Measurements from ENCODE around the gene UBXN10.

The UBXN10 gene

DNA sequence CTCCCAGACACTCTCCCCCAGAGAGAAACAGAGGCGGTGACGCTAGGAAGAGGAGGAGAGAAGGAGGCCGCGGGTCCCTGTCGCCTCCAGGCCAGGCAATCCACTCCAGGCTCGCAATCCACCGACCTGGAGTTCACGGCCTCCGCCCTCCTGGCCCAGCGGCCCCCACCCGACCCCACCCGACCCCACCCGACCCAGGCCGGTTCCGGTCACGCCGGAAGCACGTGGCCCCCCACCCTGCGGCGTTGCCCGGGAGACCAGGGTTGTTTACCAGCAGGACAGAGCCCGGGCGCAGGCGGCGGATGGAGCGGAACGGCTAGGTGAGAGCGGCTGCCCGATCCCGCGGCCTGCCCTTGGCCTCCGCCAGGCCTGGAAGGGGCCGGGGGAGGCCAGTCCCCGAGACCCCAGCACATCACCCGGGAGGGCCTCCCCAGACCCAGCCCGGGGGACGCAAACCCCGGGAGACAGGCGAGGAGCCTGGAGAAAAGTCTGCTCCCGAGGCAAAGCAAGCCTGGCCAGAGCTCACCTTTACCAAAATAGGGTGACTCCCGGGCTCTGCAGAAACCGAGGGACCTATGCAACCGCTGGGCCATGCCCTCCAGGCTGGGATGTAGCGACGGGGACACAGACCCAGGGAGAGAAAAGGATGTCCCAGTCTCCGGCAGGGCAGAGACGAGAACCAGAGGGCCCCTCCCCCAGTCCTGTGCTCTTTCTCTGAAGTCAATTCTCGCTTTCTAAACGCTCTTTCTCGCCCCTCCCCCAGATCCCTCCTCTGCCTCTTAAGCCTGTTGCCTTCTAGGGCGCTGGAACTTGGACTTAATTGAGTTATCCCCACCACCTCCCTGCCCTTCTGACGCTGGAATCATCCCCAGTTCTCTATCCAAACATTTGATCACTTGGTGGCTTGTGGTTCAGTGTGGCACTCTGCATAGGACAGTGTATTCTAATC lies at the start of gene UBXN10, which contains the start of gene PLA2G2C:
Gene UBXN10, plus strand, starts transcription at position 263 of the 949 bp plus-strand sequence. CDS start 4,466 bp downstream, outside the sequence.
Gene PLA2G2C, minus strand, starts transcription at position 685 of the 949 bp plus-strand sequence. CDS start 9,155 bp downstream, outside the sequence.
- DNase-seq = peak; percentile 6

GRCh38 chr1:20136249-20136648 lies 49.6 kb upstream of the UBXN10 start:
- no peak for DNase-seq

DNA sequence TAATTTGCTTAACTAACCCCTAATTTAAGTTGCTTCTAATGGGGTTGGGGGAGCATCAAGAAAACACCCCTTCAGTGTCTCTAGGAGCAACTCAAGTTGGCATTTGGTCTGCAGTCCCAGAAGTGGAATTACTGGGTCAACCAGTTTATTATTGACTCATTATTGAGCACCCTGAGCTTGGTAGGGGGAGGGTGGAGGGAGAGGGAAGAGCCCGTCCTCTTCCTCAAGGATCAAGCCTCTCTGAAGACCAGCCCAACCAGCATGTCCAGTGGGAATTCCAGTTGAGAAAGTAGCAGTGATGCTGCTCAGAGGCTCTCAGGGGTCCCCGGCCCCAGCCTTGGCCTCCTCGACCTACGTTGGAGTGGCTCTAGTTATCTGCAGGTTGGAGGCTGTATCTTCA lies 48.8 kb upstream of the UBXN10 start:
- DNase-seq = no peak

GRCh38 chr1:20137604-20138003 lies 48.3 kb upstream of the UBXN10 start:
- no peak for DNase-seq

GRCh38 chr1:20138346-20138745 lies 47.5 kb upstream of the UBXN10 start:
- DNase-seq = no peak

DNA sequence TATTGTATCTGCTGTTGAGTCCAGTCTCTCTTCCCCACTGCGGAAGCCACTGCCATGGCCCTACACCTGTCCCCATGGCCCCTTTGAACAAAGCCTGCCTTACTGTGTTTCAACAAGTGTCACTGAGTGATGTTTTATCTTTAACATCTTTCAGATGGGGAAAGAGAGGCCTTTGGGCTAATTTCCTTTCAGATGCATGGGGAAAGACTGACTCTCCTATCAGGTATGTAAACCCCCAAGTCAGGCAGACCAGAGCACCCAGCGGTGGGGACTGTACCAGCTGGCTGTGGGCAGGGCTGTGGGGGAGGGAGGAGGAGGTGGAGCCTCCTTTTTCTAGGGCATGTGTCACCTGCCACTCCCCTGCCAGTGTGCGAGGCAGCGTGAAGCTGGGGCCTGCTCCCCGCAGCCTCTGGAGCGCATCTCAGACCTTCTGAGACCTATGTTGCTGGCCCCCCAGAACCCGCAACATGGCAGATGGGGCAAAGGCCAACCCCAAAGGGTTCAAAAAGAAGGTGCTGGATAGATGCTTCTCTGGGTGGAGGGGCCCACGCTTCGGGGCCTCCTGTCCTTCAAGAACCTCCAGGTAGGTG lies 46.8 kb upstream of the UBXN10 start, which contains the start of gene PLA2G2F:
Gene PLA2G2F, plus strand, starts transcription at position 363 of the 590 bp plus-strand sequence. Its CDS starts 105 bp downstream, at position 468.
- no peak for DNase-seq

- DNase-seq = no peak
Measured at GRCh38 chr1:20139776-20140612, 45.9 kb upstream of the UBXN10 start.

DNA sequence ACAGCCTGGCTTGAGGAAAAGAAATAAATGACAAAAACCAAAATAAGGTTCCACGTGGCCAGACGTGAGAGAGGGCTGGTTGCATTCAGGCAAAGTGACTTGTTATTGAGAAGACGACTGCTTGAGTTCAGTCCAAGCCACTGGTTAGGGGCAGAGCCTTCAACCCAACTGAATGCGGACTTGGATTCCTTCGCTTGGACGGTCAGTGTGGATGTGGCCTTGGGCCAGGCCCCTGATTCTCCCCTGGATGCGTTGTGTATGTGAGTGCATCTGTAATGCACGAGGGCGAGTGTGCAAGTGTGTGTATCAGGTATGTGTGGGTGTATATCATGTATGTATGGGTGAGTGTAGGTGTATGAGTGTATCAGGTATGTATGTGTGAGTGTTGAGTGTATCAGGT lies 44.9 kb upstream of the UBXN10 start:
- DNase-seq = no peak

GRCh38 chr1:20141466-20141865 lies 44.4 kb upstream of the UBXN10 start:
- no peak for DNase-seq

GRCh38 chr1:20142001-20142710 lies 43.7 kb upstream of the UBXN10 start:
- DNase-seq = no peak

- no peak for DNase-seq
Measured at GRCh38 chr1:20143318-20143717, 42.6 kb upstream of the UBXN10 start.

- DNase-seq = no peak
Measured at GRCh38 chr1:20143734-20144565, 41.9 kb upstream of the UBXN10 start.

DNA sequence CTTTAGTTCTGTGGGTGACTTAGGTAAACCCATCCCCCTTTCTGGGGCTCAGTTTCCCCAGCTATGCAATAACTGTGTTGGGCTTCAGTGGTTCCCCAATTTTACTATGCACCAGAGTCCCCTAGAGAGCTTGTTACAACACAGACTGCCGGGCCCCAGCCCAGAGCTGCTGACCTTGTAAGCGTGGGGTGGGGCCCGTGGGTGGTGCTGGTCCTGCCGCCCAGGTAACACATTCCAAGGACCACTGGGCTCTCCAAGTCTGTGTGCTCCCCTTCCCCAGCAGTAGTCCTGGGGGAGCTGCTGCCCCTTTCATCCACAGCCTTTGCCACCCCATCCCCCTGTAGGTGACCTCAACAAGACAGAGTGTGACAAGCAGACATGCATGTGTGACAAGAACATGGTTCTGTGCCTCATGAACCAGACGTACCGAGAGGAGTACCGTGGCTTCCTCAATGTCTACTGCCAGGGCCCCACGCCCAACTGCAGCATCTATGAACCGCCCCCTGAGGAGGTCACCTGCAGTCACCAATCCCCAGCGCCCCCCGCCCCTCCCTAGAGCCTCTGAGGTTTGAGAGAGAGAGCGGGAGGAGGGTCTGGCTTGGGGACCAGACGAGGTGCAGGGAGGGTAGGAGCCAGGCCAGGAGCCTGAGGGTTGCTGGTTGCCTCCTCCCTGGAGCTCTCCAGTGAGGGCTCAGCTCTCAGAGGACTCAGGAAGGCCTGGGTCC lies 37.9 kb upstream of the UBXN10 start:
- no peak for DNase-seq

DNA sequence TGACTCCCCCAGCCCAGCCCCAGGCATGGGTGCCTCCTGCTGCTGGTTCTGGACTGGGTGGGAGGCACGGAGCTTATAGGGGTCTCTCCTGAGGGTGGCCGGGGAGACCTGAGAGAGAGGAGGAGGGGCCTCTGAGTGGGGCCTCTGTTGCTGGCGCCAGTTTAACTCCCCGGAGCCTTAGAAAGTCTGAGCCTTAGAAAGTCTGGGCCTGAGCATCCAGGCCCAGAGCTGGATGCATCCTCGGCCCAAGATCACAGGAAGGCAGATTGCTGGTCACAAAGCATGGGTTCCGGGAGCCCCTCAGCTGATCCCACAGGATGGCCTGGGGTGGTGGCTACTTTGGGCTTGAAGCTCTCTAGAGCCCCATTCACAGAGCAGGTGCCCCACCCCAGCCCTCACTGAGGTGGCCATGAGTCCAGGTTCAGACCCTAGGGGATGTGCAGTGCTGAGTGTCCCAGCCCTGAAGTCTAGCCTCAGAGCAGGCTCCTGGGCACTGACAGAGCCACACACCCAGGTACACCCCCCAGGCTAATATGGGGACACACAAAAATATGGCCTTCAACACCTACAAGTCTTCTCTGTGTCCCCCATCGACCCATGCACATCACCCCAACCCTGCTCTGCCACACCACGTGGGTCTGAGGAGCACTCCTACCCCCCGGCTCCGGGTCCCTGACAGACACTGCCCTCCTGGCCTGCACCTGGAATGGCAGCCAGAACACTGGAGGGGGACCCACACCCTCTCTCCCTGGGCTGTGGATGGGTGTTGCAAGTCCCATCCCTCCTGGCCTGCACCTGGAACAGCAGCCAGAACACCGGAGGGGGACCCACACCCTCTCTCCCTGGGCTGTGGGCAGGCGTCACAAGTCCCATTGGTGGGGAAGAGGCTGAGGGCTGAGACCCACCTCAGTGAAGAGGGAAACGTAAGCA lies 37.1 kb upstream of the UBXN10 start:
- DNase-seq = no peak

- no peak for DNase-seq
Measured at GRCh38 chr1:20149601-20150325, 36.1 kb upstream of the UBXN10 start.

DNA sequence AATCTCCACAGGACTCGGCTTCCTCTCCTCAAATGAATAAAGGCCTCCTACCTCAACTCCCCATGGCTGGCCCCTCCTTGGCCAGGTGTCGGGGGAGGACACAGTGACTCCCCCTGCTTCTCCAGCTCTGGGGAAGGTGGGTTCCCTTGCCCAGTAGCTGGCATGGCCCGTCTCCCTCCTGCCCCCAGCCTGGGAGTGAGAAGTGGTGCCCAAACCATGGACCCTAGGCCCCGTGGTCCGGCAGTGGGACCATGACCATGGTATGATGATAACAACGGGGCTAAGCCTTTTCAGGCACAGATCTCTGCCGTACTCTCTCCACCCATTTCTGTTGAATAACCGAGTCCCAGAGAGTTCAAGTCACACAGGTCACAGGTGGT lies 35.6 kb upstream of the UBXN10 start:
- no peak for DNase-seq

- no peak for DNase-seq
Measured at GRCh38 chr1:20150969-20151368, 34.9 kb upstream of the UBXN10 start.

GRCh38 chr1:20151906-20152598 lies 33.8 kb upstream of the UBXN10 start:
- peak; percentile 71 for DNase-seq

Data from DMS79 treated with DMSO at 0.1 percent for 48 hours (cell line).